Gastroesophageal sphincter (tissue), 4 donors: ENCODE results near the gene DRGX. TPM values are rescaled to one million over a fixed set of nuclear protein-coding genes. Genes with fewer than 3 reads are reported as not detected.

Source experiments
- ATAC-seq: fragments of 150-250 bp; one replicate; pipeline ENCODE4 v1.9.1; 2016; ENCODE audit warnings: mild to moderate bottlenecking, moderate library complexity
- H3K27ac ChIP-seq, 4 donors: fragments of 200-600 bp; sonication (generic) in 3 of 4; 1 replicate in 3 of 4; 2 replicates in 1 of 4; pipeline ENCODE4 v1.5.1; 2016 to 2019
- H3K27me3 ChIP-seq: fragments of 200-600 bp; sonication (generic); one replicate; pipeline ENCODE4 v1.5.1; 2019
- H3K36me3 ChIP-seq, 2 donors: fragments of 200-600 bp; sonication (generic); one replicate each; pipeline ENCODE4 v1.5.1; 2019; ENCODE audit warnings: control low read depth in 1 of 2
- H3K4me1 ChIP-seq, 3 donors: fragments of 200-600 bp; sonication (generic); 1 replicate in 2 of 3; 2 replicates in 1 of 3; pipeline ENCODE4 v1.5.1; 2016 to 2019; ENCODE audit warnings: control low read depth in 2 of 3
- H3K4me3 ChIP-seq, 2 donors: fragments of 200-600 bp; sonication (generic); one replicate each; pipeline ENCODE4 v1.5.1; 2019; ENCODE audit warnings: mild to moderate bottlenecking in 1 of 2, moderate library complexity in 1 of 2
- H3K9me3 ChIP-seq, 3 donors: fragments of 200-600 bp; sonication (generic); one replicate each; pipeline ENCODE4 v1.5.1; 2017 to 2019; ENCODE audit warnings: control low read depth in 2 of 3
- EP300 ChIP-seq: sonication (generic); formaldehyde crosslinking; IDR thresholded peaks from one replicate; pipeline ENCODE4 v1.6.1; 2017; ENCODE audit warnings: antibody characterized with exemption, mild to moderate bottlenecking
- POLR2A ChIP-seq, 2 donors: fragments of 450-650 bp; IDR thresholded peaks; one replicate each; pipeline ENCODE4 v1.6.1; 2017; ENCODE audit warnings: antibody characterized with exemption in 2 of 2, mild to moderate bottlenecking in 2 of 2, moderate library complexity in 1 of 2
- POLR2AphosphoS5 ChIP-seq: sonication (generic); formaldehyde crosslinking; IDR thresholded peaks from one replicate; pipeline ENCODE4 v1.6.1; 2017; ENCODE audit warnings: antibody characterized with exemption
- WGBS, 2 donors: methylation state at CpG; one replicate each; pipeline ENCODE4 v1.1.5; 2018; ENCODE audit warnings: low coverage in 1 of 2; 5-methylcytosine and 5-hydroxymethylcytosine counted together
- total RNA-seq, 4 donors: library from RNA; depleted of rRNA; stranded (reverse); fragments of >200 nt; gene quantifications; one replicate each; pipeline ENCODE4 v1.1.0, GENCODE V29; 2016
- TF ChIP-seq, protein P1 (sequence below), 4 experiments: fragments of 200-600 bp in 2 of 4; fragments of 450-650 bp in 2 of 4; sonication (generic) in 1 of 4; IDR thresholded peaks; one replicate each; pipeline ENCODE4 v1.5.1; 2017 to 2019; ENCODE audit warnings: antibody characterized with exemption in 4 of 4, mild to moderate bottlenecking in 2 of 4, moderate library complexity in 2 of 4

Gene DRGX
- total RNA-seq, 4 donors from 2014 or later: not detected

- TF ChIP-seq, protein P1, sequence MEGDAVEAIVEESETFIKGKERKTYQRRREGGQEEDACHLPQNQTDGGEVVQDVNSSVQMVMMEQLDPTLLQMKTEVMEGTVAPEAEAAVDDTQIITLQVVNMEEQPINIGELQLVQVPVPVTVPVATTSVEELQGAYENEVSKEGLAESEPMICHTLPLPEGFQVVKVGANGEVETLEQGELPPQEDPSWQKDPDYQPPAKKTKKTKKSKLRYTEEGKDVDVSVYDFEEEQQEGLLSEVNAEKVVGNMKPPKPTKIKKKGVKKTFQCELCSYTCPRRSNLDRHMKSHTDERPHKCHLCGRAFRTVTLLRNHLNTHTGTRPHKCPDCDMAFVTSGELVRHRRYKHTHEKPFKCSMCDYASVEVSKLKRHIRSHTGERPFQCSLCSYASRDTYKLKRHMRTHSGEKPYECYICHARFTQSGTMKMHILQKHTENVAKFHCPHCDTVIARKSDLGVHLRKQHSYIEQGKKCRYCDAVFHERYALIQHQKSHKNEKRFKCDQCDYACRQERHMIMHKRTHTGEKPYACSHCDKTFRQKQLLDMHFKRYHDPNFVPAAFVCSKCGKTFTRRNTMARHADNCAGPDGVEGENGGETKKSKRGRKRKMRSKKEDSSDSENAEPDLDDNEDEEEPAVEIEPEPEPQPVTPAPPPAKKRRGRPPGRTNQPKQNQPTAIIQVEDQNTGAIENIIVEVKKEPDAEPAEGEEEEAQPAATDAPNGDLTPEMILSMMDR (IDR thresholded peaks at IDR 0.05): no peak
- TF ChIP-seq POLR2A (IDR thresholded peaks at IDR 0.05) (no peak), POLR2AphosphoS5 (no peak), EP300 (no peak)
- ATAC-seq: no peak
- Histone ChIP-seq H3K9me3 (no peaks in the 10 kb centered on the region), H3K4me3 (no peak overlapping the region), H3K36me3 (no peaks in the 10 kb centered on the region), H3K4me1 (no peaks in the 10 kb centered on the region), H3K27me3 (no peaks in the 10 kb centered on the region), H3K27ac (no peak overlapping the region)
- whole genome bisulfite sequencing, 2 donors: 60 to 90% methylated on average over 1 of the region's 1 CpG
These were observed 60.4 kb downstream of the DRGX start for GRCh38 chr10:49335364-49335972.

GRCh38 chr10:49334964-49335363 is 60.9 kb downstream of the DRGX start:
- H3K36me3 ChIP-seq: no peaks in the 10 kb centered on the region
- H3K9me3 ChIP-seq: no peaks in the 10 kb centered on the region
- H3K4me3 ChIP-seq: no peak overlapping the region
- no peak for TF ChIP-seq EP300
- H3K27me3 ChIP-seq: no peaks in the 10 kb centered on the region
- ATAC-seq: no peak
- no peak overlapping the region for H3K27ac ChIP-seq
- H3K4me1 ChIP-seq: no peaks in the 10 kb centered on the region

DNA sequence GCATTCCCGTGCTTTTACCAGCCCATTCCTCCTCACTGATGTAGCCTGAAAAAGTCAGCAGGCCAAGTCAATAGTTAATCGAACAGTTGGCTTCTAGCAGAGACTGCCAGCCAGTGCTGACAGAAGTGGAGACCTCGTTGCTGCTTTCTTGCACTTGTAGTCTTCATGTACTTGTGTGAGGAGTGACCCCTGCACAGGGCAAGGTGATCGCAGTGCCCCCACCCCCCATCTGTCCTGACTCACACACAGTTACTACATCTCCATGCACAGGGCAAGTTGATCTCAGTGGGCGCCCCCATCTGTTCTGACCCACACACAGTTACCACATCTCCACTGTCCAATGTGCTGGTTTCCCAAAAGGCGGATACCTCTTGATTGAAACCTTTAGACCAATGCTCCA is 62.7 kb downstream of the DRGX start:
- TF ChIP-seq EP300: no peak
- no peak for TF ChIP-seq POLR2AphosphoS5
- TF ChIP-seq, protein P1 (IDR thresholded peaks at IDR 0.05): no peak
- no peak for TF ChIP-seq POLR2A (IDR thresholded peaks at IDR 0.05)
- no peak overlapping the region for H3K4me3 ChIP-seq
- H3K4me1 ChIP-seq: no peaks in the 10 kb centered on the region
- no peaks in the 10 kb centered on the region for H3K9me3 ChIP-seq
- no peak overlapping the region for H3K27ac ChIP-seq
- H3K36me3 ChIP-seq: no peaks in the 10 kb centered on the region
- WGBS, 2 donors: 80 to 95% methylated on average over 3 to 4 of the region's 6 CpGs
- no peaks in the 10 kb centered on the region for H3K27me3 ChIP-seq
- ATAC-seq: no peak

GRCh38 chr10:49332768-49333167 is 63.1 kb downstream of the DRGX start:
- H3K27ac ChIP-seq: no peak overlapping the region
- TF ChIP-seq EP300 (no peak), POLR2AphosphoS5 (no peak), POLR2A (IDR thresholded peaks at IDR 0.05) (no peak)
- TF ChIP-seq, protein P1 (IDR thresholded peaks at IDR 0.05): no peak
- H3K9me3 ChIP-seq: no peaks in the 10 kb centered on the region
- no peaks in the 10 kb centered on the region for H3K27me3 ChIP-seq
- 85 to 93% methylated on average over 3 to 6 of the region's 6 CpGs for WGBS, 2 donors
- H3K36me3 ChIP-seq: no peaks in the 10 kb centered on the region
- H3K4me3 ChIP-seq: no peak overlapping the region
- no peak for ATAC-seq
- no peaks in the 10 kb centered on the region for H3K4me1 ChIP-seq

DNA sequence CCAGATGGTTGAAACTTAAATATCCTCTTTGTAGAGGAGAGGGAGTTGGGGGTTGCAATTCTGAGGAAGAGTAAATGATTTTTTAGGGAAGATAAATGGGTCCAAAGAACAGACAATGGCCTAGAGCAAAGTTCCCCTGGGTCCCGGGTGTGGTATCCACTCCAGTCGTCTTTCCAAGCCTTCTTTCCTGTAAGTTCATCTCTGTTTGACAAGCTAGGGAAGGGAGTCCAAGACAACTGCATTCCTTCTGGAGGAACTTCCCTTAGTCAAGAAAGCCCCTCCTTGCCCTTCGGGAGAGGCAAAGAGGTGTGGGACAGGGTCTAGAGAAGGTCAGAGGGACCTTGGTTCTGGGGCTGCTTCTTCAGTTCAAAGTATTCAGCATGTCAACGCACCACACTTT is 63.6 kb downstream of the DRGX start:
- no peak for ATAC-seq
- no peak overlapping the region for H3K4me3 ChIP-seq

More for the DNA sequence above, 63.6 kb downstream of the DRGX start:
- WGBS, 2 donors: 61 to 72% methylated on average over 3 of the region's 4 CpGs
- no peaks in the 10 kb centered on the region for H3K27me3 ChIP-seq
- H3K36me3 ChIP-seq: no peaks in the 10 kb centered on the region
- H3K4me1 ChIP-seq: no peaks in the 10 kb centered on the region
- no peak for TF ChIP-seq POLR2AphosphoS5
- TF ChIP-seq, protein P1 (IDR thresholded peaks at IDR 0.05): no peak
- no peak for TF ChIP-seq EP300
- TF ChIP-seq POLR2A (IDR thresholded peaks at IDR 0.05): no peak
- no peak overlapping the region for H3K27ac ChIP-seq
- no peaks in the 10 kb centered on the region for H3K9me3 ChIP-seq
